Spinal cord (tissue), 10 donors: ENCODE measurements around the gene KRTAP10-12. TPM values are rescaled to one million over a fixed set of nuclear protein-coding genes. Genes with fewer than 3 reads are reported as not detected.
A peak's percentile ranks its signal among the peaks of the same experiment; 100 is the strongest.
"Not testable (repeated sequence)": the region's sequence is repeated elsewhere in the genome, so short reads cannot be mapped to it uniquely, and the experiment has no call there.

Source experiments
- DNase-seq, 6 donors: peaks; one replicate each; pipeline versions ENCODE4 v3.0.0 to v3.0.0-alpha.2; 2013 to 2015; ENCODE audit warnings: low spot score in 6 of 6, low read depth in 4 of 6
- H3K27ac ChIP-seq: one replicate; pipeline ENCODE4 v1.5.1; 2013; ENCODE audit warnings: low read depth, low read length, control low read depth
- H3K27me3 ChIP-seq: one replicate; pipeline ENCODE4 v1.6.1; 2013; ENCODE audit warnings: low read length; ENCODE audit not compliant: control insufficient read depth, insufficient read depth
- H3K36me3 ChIP-seq: one replicate; pipeline ENCODE4 v1.6.1; 2013; ENCODE audit warnings: low read length; ENCODE audit not compliant: control insufficient read depth, insufficient read depth
- H3K4me1 ChIP-seq: one replicate; pipeline ENCODE4 v1.6.1; 2013; ENCODE audit warnings: low read length; ENCODE audit not compliant: control insufficient read depth, insufficient read depth
- H3K4me3 ChIP-seq: one replicate; pipeline ENCODE4 v1.5.1; 2013; ENCODE audit warnings: low read depth, low read length, control low read depth
- H3K9me3 ChIP-seq: one replicate; pipeline ENCODE4 v1.6.1; 2013; ENCODE audit warnings: low read length; ENCODE audit not compliant: control insufficient read depth, insufficient read depth
- WGBS: methylation state at CpG from one replicate; pipeline ENCODE4 v1.1.5; 2013; ENCODE audit warnings: missing lambda C conversion rate; ENCODE audit not compliant: insufficient coverage; 5-methylcytosine and 5-hydroxymethylcytosine counted together
- polyA plus RNA-seq, 2 donors: library from polyadenylated mRNA; unstranded; fragments of 120-200 nt; gene quantifications; one replicate each; pipeline ENCODE4 v1.2.1, GENCODE V29; 2013; ENCODE audit not compliant: insufficient read length in 2 of 2
- total RNA-seq, 2 donors: library from RNA; depleted of rRNA in 1 of 2; stranded (reverse); fragments of 120-200 nt in 1 of 2; fragments of >200 nt in 1 of 2; gene quantifications; one replicate each; pipeline versions ENCODE4 v1.2.3 to v1.2.4, GENCODE V29; 2013 to 2014
- donor health status: healthy.

Gene KRTAP10-12
- total and polyA plus RNA-seq, 4 donors: not detected

DNA sequence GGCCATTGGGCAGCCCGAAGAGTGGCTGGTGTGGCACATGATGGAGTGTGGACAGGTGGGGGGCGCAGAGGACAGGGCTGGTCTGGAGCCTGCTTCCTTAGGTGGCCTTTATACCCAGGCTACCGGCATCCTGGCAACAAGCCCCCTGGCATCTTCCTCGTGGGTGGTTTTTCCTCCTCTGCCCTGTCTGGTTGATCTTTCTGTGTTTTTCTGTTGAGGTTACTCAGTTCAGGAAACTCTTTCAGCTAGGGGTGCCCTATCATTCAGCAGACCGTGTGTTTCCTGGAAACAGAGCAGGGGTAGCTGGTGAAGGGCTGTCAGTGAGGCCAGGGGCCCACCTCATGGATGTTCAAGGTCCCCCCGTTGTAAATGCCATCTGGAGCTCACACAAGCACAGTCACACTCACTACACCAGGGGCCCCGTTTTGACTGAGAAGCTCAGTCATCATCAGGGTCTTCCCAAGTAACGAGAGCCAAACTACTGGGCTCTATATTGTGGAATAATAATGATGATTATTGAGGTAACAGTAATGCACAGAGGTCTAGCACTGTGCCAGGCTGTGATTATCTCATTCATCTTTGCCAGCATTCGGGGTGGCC lies 42.3 kb upstream of the KRTAP10-12 start, which contains the start of gene KRTAP12-4:
Gene KRTAP12-4, minus strand, starts transcription at position 84 of the 600 bp plus-strand sequence. Its CDS starts 45 bp downstream, at position 39.
- no peak within 1 kb of the TSS for H3K4me3 ChIP-seq
- H3K27ac ChIP-seq: no peak within 1 kb of the TSS
- H3K27me3 ChIP-seq: no peaks in the 10 kb centered on the region
- no peaks in the 10 kb centered on the region for H3K4me1 ChIP-seq
- no peaks in the 10 kb centered on the region for H3K9me3 ChIP-seq
- H3K36me3 ChIP-seq: no peaks in the 10 kb centered on the region
- DNase-seq: no peak
- WGBS: 63% methylated on average over 5 of the region's 9 CpGs

GRCh38 chr21:44656868-44657267 lies 40.1 kb upstream of the KRTAP10-12 start:
- Histone ChIP-seq H3K36me3 (no peaks in the 10 kb centered on the region), H3K27ac (no peak overlapping the region), H3K27me3 (no peaks in the 10 kb centered on the region), H3K4me1 (no peaks in the 10 kb centered on the region), H3K4me3 (no peak overlapping the region), H3K9me3 (no peaks in the 10 kb centered on the region)
- WGBS: 80% methylated on average over 1 of the region's 1 CpG
- no peak for DNase-seq

DNA sequence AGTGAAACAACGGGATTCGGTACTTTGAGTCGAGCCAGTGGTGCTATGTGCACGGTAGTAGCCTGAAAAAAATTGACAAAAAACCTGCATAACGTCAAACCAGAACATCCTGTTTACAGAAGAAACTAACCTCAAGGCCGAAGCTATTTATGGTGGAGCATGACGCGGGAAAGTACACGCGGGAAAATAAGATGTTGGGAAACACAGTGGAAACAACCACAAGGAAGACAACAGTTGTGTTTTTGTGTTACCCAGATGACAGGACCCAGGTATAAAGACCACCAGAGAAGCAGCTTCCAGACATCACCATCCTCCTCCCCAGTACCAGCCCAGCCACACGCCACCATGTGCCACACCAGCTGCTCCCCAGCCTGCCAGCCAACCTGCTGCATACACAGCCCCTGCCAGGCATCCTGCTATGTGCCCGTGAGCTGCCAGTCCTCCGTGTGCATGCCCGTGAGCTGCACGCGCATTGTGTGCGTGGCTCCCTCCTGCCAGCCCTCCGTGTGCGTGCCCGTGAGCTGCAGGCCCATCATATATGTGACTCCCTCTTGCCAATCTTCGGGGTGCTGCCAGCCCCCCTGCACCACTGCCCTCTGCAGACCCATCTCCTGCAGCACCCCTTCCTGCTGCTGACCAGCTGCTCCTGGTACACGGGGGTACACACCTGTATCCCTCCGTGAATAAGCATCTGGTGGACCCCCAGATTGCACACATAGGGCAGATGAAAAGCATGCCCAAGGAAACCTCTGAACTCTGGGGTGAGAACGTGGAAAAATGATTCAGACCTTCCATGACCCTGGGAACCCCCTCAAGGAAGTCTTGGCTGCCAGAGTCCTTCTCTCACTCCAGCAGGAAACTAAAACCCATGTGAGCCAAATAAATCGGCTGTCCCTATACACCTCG lies 39.1 kb upstream of the KRTAP10-12 start, which contains the start of gene KRTAP12-3:
Gene KRTAP12-3, plus strand, starts transcription at position 298 of the 906 bp plus-strand sequence. Its CDS starts 48 bp downstream, at position 346.
- Histone ChIP-seq H3K27me3 (no peaks in the 10 kb centered on the region), H3K36me3 (no peaks in the 10 kb centered on the region), H3K27ac (no peak within 1 kb of the TSS), H3K4me3 (no peak within 1 kb of the TSS), H3K9me3 (no peaks in the 10 kb centered on the region), H3K4me1 (no peaks in the 10 kb centered on the region)
- no peak for DNase-seq
- WGBS: 91% methylated on average over 19 of the region's 26 CpGs

GRCh38 chr21:44658541-44658910 lies 38.4 kb upstream of the KRTAP10-12 start:
- WGBS: 100% methylated on average over 1 of the region's 5 CpGs
- Histone ChIP-seq H3K4me3 (no peak overlapping the region), H3K27ac (no peak overlapping the region), H3K36me3 (no peaks in the 10 kb centered on the region), H3K27me3 (no peaks in the 10 kb centered on the region), H3K4me1 (no peaks in the 10 kb centered on the region), H3K9me3 (no peaks in the 10 kb centered on the region)
- DNase-seq: no peak

DNA sequence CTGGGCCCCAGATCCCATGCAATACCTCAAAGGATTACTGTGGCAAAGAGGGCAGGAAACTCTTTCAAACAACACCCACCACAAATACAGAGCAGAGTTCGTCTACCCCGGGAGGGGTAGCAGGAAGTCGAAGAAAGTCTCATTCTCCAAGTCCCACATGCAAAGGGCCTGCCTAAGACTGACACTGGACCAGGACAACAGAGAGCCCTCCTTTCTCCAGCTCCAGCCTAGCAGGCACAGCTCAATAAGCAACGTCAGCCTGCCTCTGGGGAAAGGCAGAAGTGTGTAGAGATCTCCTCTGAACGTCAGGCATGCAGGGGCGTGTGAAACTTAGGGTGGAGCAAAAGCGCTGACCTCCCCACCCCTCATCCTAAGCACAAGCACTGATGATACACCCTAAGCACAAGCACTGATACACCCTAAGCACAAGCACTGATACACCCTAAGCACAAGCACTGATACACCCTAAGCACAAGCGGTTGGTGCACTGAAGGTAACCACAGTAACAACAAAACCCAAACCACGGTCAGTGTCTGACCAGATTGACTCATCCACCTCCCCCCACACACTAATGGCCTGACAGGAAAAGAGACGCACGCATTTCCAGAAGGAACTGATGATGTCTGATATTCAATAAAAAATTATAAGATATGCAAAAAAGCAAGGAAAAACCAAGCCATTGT lies 37.9 kb upstream of the KRTAP10-12 start:
- no peak for DNase-seq
- H3K4me3 ChIP-seq: no peak overlapping the region
- no peaks in the 10 kb centered on the region for H3K4me1 ChIP-seq
- H3K9me3 ChIP-seq: no peaks in the 10 kb centered on the region
- no peaks in the 10 kb centered on the region for H3K27me3 ChIP-seq
- H3K36me3 ChIP-seq: no peaks in the 10 kb centered on the region
- no peak overlapping the region for H3K27ac ChIP-seq
- WGBS: 58% methylated on average over 4 of the region's 11 CpGs

- H3K27ac ChIP-seq, H3K27me3 ChIP-seq, DNase-seq, H3K4me3 ChIP-seq, H3K9me3 ChIP-seq, H3K4me1 ChIP-seq, H3K36me3 ChIP-seq: not testable (repeated sequence)
- WGBS: 53% methylated on average over 5 of the region's 7 CpGs
Observed at GRCh38 chr21:44661567-44661966, 35.4 kb upstream of the KRTAP10-12 start.

DNA sequence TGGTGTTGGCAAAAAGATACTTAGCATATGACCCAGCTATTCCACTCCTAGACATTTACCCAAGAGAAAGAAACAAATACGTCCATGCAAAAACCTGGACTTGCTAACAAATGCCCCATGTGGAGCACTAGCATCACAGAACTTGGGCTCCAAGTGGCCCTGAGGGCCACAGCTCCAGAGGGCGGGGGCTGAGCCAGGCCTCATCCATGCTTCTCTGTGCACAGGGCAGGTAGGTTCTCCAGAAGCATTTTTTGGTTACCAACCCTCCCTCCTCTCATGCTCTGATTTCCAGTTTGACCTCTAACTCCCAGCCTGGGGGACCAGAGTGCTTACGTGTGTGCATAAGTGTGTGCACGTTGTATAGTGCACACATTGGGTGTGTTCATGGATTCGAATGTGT lies 32.3 kb upstream of the KRTAP10-12 start:
- DNase-seq: no peak
- Histone ChIP-seq H3K4me1 (no peaks in the 10 kb centered on the region), H3K4me3 (no peak overlapping the region), H3K9me3 (no peaks in the 10 kb centered on the region), H3K36me3 (no peaks in the 10 kb centered on the region), H3K27ac (no peak overlapping the region), H3K27me3 (no peaks in the 10 kb centered on the region)
- WGBS: 94% methylated on average over 5 of the region's 5 CpGs

- 62% methylated on average over 15 of the region's 19 CpGs for WGBS
- H3K27me3 ChIP-seq: no peaks in the 10 kb centered on the region
- peak in 2 of 6 donors; percentile 28 to 55 for DNase-seq
- no peaks in the 10 kb centered on the region for H3K36me3 ChIP-seq
- no peak within 1 kb of the TSS for H3K4me3 ChIP-seq
- H3K27ac ChIP-seq: no peak within 1 kb of the TSS
- H3K9me3 ChIP-seq: peaks cover 2% of the 10 kb centered on the region
- no peaks in the 10 kb centered on the region for H3K4me1 ChIP-seq
Observed at GRCh38 chr21:44666401-44667320, 30.3 kb upstream of the KRTAP10-12 start, which contains the start of gene KRTAP12-2. TSS of gene KRTAP12-2 (minus strand) at chr21:44666927. CDS start at chr21:44666886, 41 bp downstream.

DNA sequence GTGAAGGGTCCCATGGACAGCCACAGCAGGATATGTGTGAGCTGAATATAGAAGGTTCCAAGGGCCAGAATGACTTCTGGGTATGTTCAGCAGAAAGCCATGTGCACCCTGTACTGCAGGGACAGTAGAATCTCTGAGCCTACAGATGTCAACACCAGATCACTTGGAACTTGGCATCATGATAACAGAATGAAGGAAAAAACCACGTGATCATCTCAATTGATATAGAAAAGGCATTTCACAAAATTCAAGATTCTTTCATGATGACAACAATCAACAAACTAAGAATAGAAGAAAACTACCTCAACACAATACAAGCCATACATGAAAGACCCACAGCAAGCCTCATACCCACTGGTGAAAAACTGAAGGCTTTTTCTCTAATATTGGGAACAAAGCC lies 29.4 kb upstream of the KRTAP10-12 start:
- Histone ChIP-seq H3K36me3 (no peaks in the 10 kb centered on the region), H3K4me1 (no peaks in the 10 kb centered on the region), H3K27me3 (no peaks in the 10 kb centered on the region), H3K27ac (no peak overlapping the region), H3K9me3 (peaks cover 4% of the 10 kb centered on the region), H3K4me3 (no peak overlapping the region)
- 50% methylated on average over 1 of the region's 1 CpG for WGBS
- no peak for DNase-seq
